Neural progenitor cell (in vitro differentiated cells): ENCODE results near the gene IRF8. TPM values are rescaled to one million over a fixed set of nuclear protein-coding genes. Genes with fewer than 3 reads are reported as not detected.
A peak's percentile ranks its signal among the peaks of the same experiment; 100 is the strongest.

Source experiments
- DNase-seq: peaks from one replicate; pipeline ENCODE4 v3.0.0-alpha.2; 2016; ENCODE audit warnings: low spot score
- H2AFZ ChIP-seq: fragments of 200-600 bp; sonication (generic); replicated peaks from 2 replicates; pipeline ENCODE4 v1.6.1; 2016; ENCODE audit warnings: antibody characterized with exemption
- H3F3A ChIP-seq: fragments of 200-600 bp; sonication (generic); 2 replicates; pipeline ENCODE4 v1.6.1; 2016; ENCODE audit warnings: antibody characterized with exemption, low read depth
- H3K27ac ChIP-seq: fragments of 200-600 bp; sonication (generic); 2 replicates; pipeline ENCODE4 v1.5.1; 2016; ENCODE audit warnings: mild to moderate bottlenecking
- H3K27me3 ChIP-seq: fragments of 200-600 bp; sonication (generic); 2 replicates; pipeline ENCODE4 v1.6.1; 2016; ENCODE audit warnings: mild to moderate bottlenecking, moderate library complexity
- H3K36me3 ChIP-seq: fragments of 200-600 bp; sonication (generic); 2 replicates; pipeline ENCODE4 v1.5.1; 2016
- H3K4me1 ChIP-seq: fragments of 200-600 bp; sonication (generic); 2 replicates; pipeline ENCODE4 v1.6.1; 2016; ENCODE audit warnings: mixed run types
- H3K4me2 ChIP-seq: fragments of 200-600 bp; sonication (generic); 2 replicates; pipeline ENCODE4 v1.6.1; 2016
- H3K4me3 ChIP-seq: fragments of 200-600 bp; sonication (generic); 2 replicates; pipeline ENCODE4 v1.5.1; 2016
- H3K79me2 ChIP-seq: fragments of 200-600 bp; sonication (generic); 2 replicates; pipeline ENCODE4 v1.6.1; 2016; ENCODE audit warnings: low read depth
- H3K9ac ChIP-seq: fragments of 200-600 bp; sonication (generic); 2 replicates; pipeline ENCODE4 v1.6.1; 2016
- H3K9me3 ChIP-seq: fragments of 200-600 bp; sonication (generic); 2 replicates; pipeline ENCODE4 v1.5.1; 2016; ENCODE audit warnings: low read depth
- H4K20me1 ChIP-seq: fragments of 200-600 bp; sonication (generic); 2 replicates; pipeline ENCODE4 v1.6.1; 2016; ENCODE audit warnings: low read depth
- H3K27ac Mint-ChIP-seq: 3 replicates; pipeline ENCODE4 v1.8.0; 2021; ENCODE audit warnings: mixed read lengths
- H3K27me3 Mint-ChIP-seq: 2 replicates; pipeline ENCODE4 v1.8.0; 2022; ENCODE audit warnings: low read depth, mild to moderate bottlenecking, inconsistent platforms, moderate library complexity, mixed read lengths; ENCODE audit not compliant: insufficient read depth
- H3K36me3 Mint-ChIP-seq: 3 replicates; pipeline ENCODE4 v1.8.0; 2021; ENCODE audit warnings: mixed read lengths
- H3K4me1 Mint-ChIP-seq: 3 replicates; pipeline ENCODE4 v1.8.0; 2021; ENCODE audit warnings: mixed read lengths
- H3K4me3 Mint-ChIP-seq: 3 replicates; pipeline ENCODE4 v1.8.0; 2021; ENCODE audit warnings: mild to moderate bottlenecking, moderate library complexity, mixed read lengths
- H3K9me3 Mint-ChIP-seq: 3 replicates; pipeline ENCODE4 v1.8.0; 2020; ENCODE audit warnings: mixed read lengths
- EZH2 ChIP-seq: fragments of 200-600 bp; sonication (generic); IDR thresholded peaks from 2 replicates; pipeline ENCODE4 v1.6.1; 2017; ENCODE audit warnings: antibody characterized with exemption, mild to moderate bottlenecking, moderate library complexity
- EZH2phosphoT487 ChIP-seq: fragments of 200-600 bp; sonication (generic); IDR thresholded peaks from 2 replicates; pipeline ENCODE4 v1.6.1; 2017; ENCODE audit warnings: antibody characterized with exemption
- total RNA-seq: library from RNA; depleted of rRNA; stranded (reverse); fragments of >200 nt; gene quantifications from 2 replicates; pipeline ENCODE4 v1.2.3, GENCODE V29; 2015; ENCODE audit warnings: low replicate concordance
- TF ChIP-seq, protein P1 (sequence below): fragments of 200-600 bp; sonication (generic); IDR thresholded peaks from 2 replicates; pipeline ENCODE4 v1.5.1; 2017; ENCODE audit warnings: antibody characterized with exemption, mild to moderate bottlenecking

The IRF8 gene
- total RNA-seq, 1 donor from 2014 or later: 1.2 TPM

DNA sequence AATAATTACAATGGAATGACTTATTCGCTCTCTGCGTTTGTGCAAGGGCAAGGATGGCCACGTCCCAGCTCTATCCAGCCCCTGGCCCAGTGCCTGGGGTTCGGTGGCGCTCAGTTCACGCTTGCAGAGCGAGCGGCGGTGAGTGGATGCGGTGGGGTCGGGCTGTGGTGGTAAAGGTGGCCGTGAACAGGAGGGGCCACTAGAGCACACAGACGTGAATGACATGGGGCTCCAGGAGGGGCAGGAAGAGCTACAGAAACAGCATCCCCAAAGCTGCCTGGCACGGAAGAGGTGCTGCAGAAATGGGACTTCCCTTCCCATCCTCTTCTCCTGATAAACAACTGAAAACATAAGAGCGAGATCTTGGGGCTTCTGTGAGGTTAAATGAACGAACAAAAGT, 28.4 kb downstream of the IRF8 start:
- DNase-seq: no peak
- peaks cover 14% of the 10 kb centered on the region for H3K4me1 Mint-ChIP-seq
- no peak overlapping the region for H3K4me3 Mint-ChIP-seq
- Histone ChIP-seq H2AFZ (peak overlapping the region; percentile 24), H3K9me3 (no peaks in the 10 kb centered on the region), H3K4me1 (peaks cover 4% of the 10 kb centered on the region), H3K4me3 (no peak overlapping the region), H3K27ac (no peak overlapping the region), H3K36me3 (no peaks in the 10 kb centered on the region), H3K79me2 (no peaks in the 10 kb centered on the region), H4K20me1 (no peaks in the 10 kb centered on the region), H3F3A (no peaks in the 10 kb centered on the region), H3K4me2 (no peak overlapping the region), H3K9ac (no peak overlapping the region), H3K27me3 (no peaks in the 10 kb centered on the region)
- TF ChIP-seq EZH2: no peak
- no peak for TF ChIP-seq EZH2phosphoT487
- TF ChIP-seq, protein P1, sequence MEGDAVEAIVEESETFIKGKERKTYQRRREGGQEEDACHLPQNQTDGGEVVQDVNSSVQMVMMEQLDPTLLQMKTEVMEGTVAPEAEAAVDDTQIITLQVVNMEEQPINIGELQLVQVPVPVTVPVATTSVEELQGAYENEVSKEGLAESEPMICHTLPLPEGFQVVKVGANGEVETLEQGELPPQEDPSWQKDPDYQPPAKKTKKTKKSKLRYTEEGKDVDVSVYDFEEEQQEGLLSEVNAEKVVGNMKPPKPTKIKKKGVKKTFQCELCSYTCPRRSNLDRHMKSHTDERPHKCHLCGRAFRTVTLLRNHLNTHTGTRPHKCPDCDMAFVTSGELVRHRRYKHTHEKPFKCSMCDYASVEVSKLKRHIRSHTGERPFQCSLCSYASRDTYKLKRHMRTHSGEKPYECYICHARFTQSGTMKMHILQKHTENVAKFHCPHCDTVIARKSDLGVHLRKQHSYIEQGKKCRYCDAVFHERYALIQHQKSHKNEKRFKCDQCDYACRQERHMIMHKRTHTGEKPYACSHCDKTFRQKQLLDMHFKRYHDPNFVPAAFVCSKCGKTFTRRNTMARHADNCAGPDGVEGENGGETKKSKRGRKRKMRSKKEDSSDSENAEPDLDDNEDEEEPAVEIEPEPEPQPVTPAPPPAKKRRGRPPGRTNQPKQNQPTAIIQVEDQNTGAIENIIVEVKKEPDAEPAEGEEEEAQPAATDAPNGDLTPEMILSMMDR: no peak
- H3K9me3 Mint-ChIP-seq: no peaks in the 10 kb centered on the region
- no peaks in the 10 kb centered on the region for H3K36me3 Mint-ChIP-seq
- H3K27me3 Mint-ChIP-seq: peaks cover 20% of the 10 kb centered on the region
- no peak overlapping the region for H3K27ac Mint-ChIP-seq

DNA sequence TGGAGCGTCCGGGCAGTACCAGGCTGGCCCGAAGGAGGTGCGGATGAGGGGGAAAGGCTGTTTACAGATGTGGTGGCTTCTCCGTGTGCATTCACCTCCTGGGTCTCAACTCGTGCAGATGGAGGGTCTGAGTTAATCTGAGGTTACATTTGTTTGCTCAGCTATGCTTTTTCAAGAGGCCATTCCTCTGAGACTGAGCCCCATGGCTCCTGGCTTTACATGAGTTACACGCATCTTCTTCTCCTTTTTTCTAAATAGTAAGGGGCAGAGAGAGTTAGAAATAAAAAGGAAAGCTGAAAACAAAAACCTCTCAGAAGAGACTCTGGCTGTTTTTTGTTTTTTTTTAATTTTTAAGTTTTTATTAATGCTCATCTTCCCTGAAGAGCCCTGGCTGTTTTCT, 29.0 kb downstream of the IRF8 start:
- no peaks in the 10 kb centered on the region for H3K9me3 Mint-ChIP-seq
- Histone ChIP-seq H2AFZ (no peak overlapping the region), H3K4me1 (peaks cover 4% of the 10 kb centered on the region), H3K9ac (no peak overlapping the region), H3K4me2 (no peak overlapping the region), H3F3A (no peaks in the 10 kb centered on the region), H3K79me2 (no peaks in the 10 kb centered on the region), H3K27me3 (no peaks in the 10 kb centered on the region), H3K9me3 (no peaks in the 10 kb centered on the region), H3K36me3 (no peaks in the 10 kb centered on the region), H4K20me1 (no peaks in the 10 kb centered on the region), H3K4me3 (no peak overlapping the region), H3K27ac (no peak overlapping the region)
- no peak overlapping the region for H3K4me3 Mint-ChIP-seq
- H3K27me3 Mint-ChIP-seq: peaks cover 19% of the 10 kb centered on the region
- peaks cover 14% of the 10 kb centered on the region for H3K4me1 Mint-ChIP-seq
- no peaks in the 10 kb centered on the region for H3K36me3 Mint-ChIP-seq
- no peak for DNase-seq
- H3K27ac Mint-ChIP-seq: no peak overlapping the region
- TF ChIP-seq, protein P1: no peak
- TF ChIP-seq EZH2 (no peak), EZH2phosphoT487 (no peak)

DNA sequence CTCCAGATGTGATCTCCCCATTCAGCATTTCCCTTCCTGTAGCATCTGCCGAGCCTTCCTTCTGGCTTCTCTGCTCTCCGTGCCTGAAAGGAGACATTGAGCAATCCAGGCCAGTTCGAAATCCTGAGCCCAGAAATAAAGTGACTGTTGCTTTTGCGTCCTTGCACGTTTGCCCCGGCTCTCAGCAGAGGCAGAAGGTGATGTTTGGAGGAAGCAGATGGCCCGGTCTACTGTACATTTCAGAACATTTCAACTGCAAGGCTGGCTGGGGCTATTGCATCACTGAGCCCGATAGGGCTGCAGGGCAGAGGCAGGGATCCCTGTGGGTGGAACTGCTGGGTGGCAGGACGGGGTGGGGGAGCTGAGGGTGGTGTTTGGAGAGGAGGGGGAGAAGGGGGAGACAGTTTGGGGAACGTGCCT, 29.4 kb downstream of the IRF8 start:
- H3K27me3 Mint-ChIP-seq: peaks cover 19% of the 10 kb centered on the region
- DNase-seq: no peak
- H3K27ac Mint-ChIP-seq: no peak overlapping the region
- H3K4me2 ChIP-seq: no peak overlapping the region
- peaks cover 14% of the 10 kb centered on the region for H3K4me1 Mint-ChIP-seq
- H3K79me2 ChIP-seq: no peaks in the 10 kb centered on the region
- H3F3A ChIP-seq: no peaks in the 10 kb centered on the region
- H3K9me3 ChIP-seq: no peaks in the 10 kb centered on the region
- peaks cover 4% of the 10 kb centered on the region for H3K4me1 ChIP-seq
- H3K36me3 ChIP-seq: no peaks in the 10 kb centered on the region
- TF ChIP-seq EZH2phosphoT487 (no peak), EZH2 (no peak)
- TF ChIP-seq, protein P1: no peak
- no peak overlapping the region for H3K4me3 Mint-ChIP-seq
- H3K36me3 Mint-ChIP-seq: no peaks in the 10 kb centered on the region
- no peaks in the 10 kb centered on the region for H4K20me1 ChIP-seq
- no peak overlapping the region for H3K4me3 ChIP-seq
- H3K9ac ChIP-seq: no peak overlapping the region
- no peaks in the 10 kb centered on the region for H3K9me3 Mint-ChIP-seq
- no peak overlapping the region for H3K27ac ChIP-seq
- H2AFZ ChIP-seq: no peak overlapping the region
- no peaks in the 10 kb centered on the region for H3K27me3 ChIP-seq
